GM12873 (cell line): Measurements from ENCODE around the gene ZCCHC7.

Experiments used
- TF ChIP-seq, protein P1 (sequence below): IDR thresholded peaks from 2 replicates; pipeline ENCODE4 v1.5.1; 2012; ENCODE audit warnings: low read depth, mild to moderate bottlenecking, moderate library complexity, low read length, control low read depth; ENCODE audit not compliant: insufficient read depth; ENCODE audit errors: missing control alignments

The ZCCHC7 gene

GRCh38 chr9:37184905-37185867 is 64.8 kb downstream of the ZCCHC7 start:
- TF ChIP-seq, protein P1, sequence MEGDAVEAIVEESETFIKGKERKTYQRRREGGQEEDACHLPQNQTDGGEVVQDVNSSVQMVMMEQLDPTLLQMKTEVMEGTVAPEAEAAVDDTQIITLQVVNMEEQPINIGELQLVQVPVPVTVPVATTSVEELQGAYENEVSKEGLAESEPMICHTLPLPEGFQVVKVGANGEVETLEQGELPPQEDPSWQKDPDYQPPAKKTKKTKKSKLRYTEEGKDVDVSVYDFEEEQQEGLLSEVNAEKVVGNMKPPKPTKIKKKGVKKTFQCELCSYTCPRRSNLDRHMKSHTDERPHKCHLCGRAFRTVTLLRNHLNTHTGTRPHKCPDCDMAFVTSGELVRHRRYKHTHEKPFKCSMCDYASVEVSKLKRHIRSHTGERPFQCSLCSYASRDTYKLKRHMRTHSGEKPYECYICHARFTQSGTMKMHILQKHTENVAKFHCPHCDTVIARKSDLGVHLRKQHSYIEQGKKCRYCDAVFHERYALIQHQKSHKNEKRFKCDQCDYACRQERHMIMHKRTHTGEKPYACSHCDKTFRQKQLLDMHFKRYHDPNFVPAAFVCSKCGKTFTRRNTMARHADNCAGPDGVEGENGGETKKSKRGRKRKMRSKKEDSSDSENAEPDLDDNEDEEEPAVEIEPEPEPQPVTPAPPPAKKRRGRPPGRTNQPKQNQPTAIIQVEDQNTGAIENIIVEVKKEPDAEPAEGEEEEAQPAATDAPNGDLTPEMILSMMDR = no peak

DNA sequence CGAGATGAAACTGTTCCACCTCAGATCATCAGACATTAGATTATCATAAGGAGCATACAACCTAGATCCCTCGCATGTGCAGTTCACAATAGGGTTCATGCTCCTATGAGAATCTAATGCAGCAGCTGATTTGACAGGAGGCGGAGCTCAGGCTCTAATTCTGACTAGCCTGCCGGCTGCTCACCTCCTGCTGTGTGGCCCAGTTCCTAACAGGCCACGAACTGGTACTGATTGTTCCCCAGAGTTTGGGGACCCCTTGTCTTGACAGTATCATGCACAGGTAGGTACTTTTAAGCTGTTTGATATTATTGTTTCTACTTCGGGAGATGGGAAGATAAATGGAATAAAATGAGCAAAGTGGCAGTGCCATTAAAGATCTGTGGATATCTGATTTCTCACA is 66.9 kb downstream of the ZCCHC7 start:
- TF ChIP-seq, protein P1 = no peak

- TF ChIP-seq, protein P1 = no peak
These were observed 67.5 kb downstream of the ZCCHC7 start for GRCh38 chr9:37187713-37188439.

GRCh38 chr9:37191403-37192089 is 71.2 kb downstream of the ZCCHC7 start:
- TF ChIP-seq, protein P1 = no peak

DNA sequence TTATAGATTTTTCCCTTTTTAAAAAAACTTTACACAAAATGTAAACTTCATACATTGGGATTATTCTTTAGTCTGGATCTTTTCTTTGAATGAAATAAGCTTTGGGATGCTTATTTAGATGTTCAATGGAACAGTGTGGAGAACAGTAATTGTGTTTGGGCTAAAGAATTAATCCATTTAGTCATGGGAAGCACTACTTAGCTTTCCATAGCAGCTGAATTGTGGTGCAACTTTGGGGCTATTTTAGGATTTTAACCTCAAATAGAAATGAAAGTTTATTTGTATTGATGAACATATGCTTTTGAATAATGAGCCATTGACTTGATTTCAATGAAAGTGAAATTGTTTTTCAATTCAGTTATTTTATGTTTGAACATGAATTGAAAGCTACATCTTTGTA is 72.4 kb downstream of the ZCCHC7 start:
- TF ChIP-seq, protein P1 = no peak

GRCh38 chr9:37197158-37198038 is 77.0 kb downstream of the ZCCHC7 start:
- TF ChIP-seq, protein P1 = no peak
